HepG2 (cell line): Measurements from ENCODE around the gene RNH1. TPM values are rescaled to one million over a fixed set of nuclear protein-coding genes. Genes with fewer than 3 reads are reported as not detected.

ENCODE experiments used
- ARHGAP35 ChIP-seq: sonication (generic); formaldehyde crosslinking; IDR thresholded peaks from 2 replicates; pipeline ENCODE4 v1.9.0; 2022; ENCODE audit warnings: mild to moderate bottlenecking, inconsistent platforms, moderate library complexity, missing genetic modification reagents, borderline replicate concordance
- CBX2 ChIP-seq, 2 experiments: fragments of 200-600 bp in 1 of 2; sonication (generic); formaldehyde crosslinking in 1 of 2; IDR thresholded peaks; 2 replicates each; pipeline versions ENCODE4 v1.7.0 to v1.8.1; 2018 to 2022; ENCODE audit warnings: low read depth in 2 of 2, low read length in 1 of 2, mild to moderate bottlenecking in 1 of 2, missing genetic modification reagents in 1 of 2
- DPF2 ChIP-seq: sonication (generic); formaldehyde crosslinking; IDR thresholded peaks from 2 replicates; pipeline ENCODE4 v1.4.0; 2020; ENCODE audit warnings: mild to moderate bottlenecking, low read depth, missing genetic modification reagents, borderline replicate concordance
- DR1 ChIP-seq: sonication (generic); formaldehyde crosslinking; IDR thresholded peaks from 2 replicates; pipeline ENCODE4 v1.8.0; 2021; ENCODE audit warnings: mild to moderate bottlenecking, missing genetic modification reagents, inconsistent platforms
- FOXA1 ChIP-seq, 2 experiments: fragments of 450-650 bp in 1 of 2; sonication (generic) in 1 of 2; formaldehyde crosslinking in 1 of 2; IDR thresholded peaks; 2 replicates each; pipeline versions ENCODE4 v1.4.0 to v1.6.1; 2016 to 2020; ENCODE audit warnings: missing genetic modification reagents in 1 of 2
- HNF1B ChIP-seq: sonication (generic); formaldehyde crosslinking; IDR thresholded peaks from 2 replicates; pipeline ENCODE4 v1.5.1; 2020; ENCODE audit warnings: mild to moderate bottlenecking, moderate library complexity, missing genetic modification reagents
- KMT2A ChIP-seq: sonication (generic); formaldehyde crosslinking; IDR thresholded peaks from 2 replicates; pipeline ENCODE4 v1.4.0; 2020; ENCODE audit warnings: missing genetic modification reagents
- MED13 ChIP-seq: sonication (generic); formaldehyde crosslinking; IDR thresholded peaks from 2 replicates; pipeline ENCODE4 v1.5.0; 2020; ENCODE audit warnings: missing genetic modification reagents
- NFE2 ChIP-seq: sonication (generic); formaldehyde crosslinking; IDR thresholded peaks from 2 replicates; pipeline ENCODE4 v1.4.0; 2020; ENCODE audit warnings: missing genetic modification reagents
- NFKB2 ChIP-seq: sonication (generic); formaldehyde crosslinking; IDR thresholded peaks from 2 replicates; pipeline ENCODE4 v1.4.0; 2020; ENCODE audit warnings: missing genetic modification reagents, borderline replicate concordance
- ONECUT2 ChIP-seq: sonication (generic); formaldehyde crosslinking; IDR thresholded peaks from 2 replicates; pipeline ENCODE4 v1.4.0; 2020; ENCODE audit warnings: missing genetic modification reagents
- SATB2 ChIP-seq: sonication (generic); formaldehyde crosslinking; IDR thresholded peaks from 2 replicates; pipeline ENCODE4 v1.5.0; 2020; ENCODE audit warnings: missing genetic modification reagents
- THAP11 ChIP-seq: IDR thresholded peaks from 2 replicates; pipeline ENCODE4 v1.6.1; 2016; ENCODE audit warnings: missing biosample characterization, missing genetic modification reagents
- ZFP1 ChIP-seq: IDR thresholded peaks from 2 replicates; pipeline ENCODE4 v1.6.1; 2016
- ZNF10 ChIP-seq: sonication (generic); formaldehyde crosslinking; IDR thresholded peaks from 2 replicates; pipeline ENCODE4 v1.4.0; 2020; ENCODE audit warnings: mild to moderate bottlenecking, low read depth, missing genetic modification reagents, borderline replicate concordance
- ZNF20 ChIP-seq: sonication (generic); formaldehyde crosslinking; IDR thresholded peaks from 2 replicates; pipeline ENCODE4 v1.4.0; 2020; ENCODE audit warnings: mild to moderate bottlenecking, moderate library complexity, missing genetic modification reagents
- ZNF276 ChIP-seq: sonication (generic); formaldehyde crosslinking; IDR thresholded peaks from 2 replicates; pipeline ENCODE4 v1.4.0; 2020; ENCODE audit warnings: mild to moderate bottlenecking, low read depth, missing genetic modification reagents
- ZNF282 ChIP-seq: fragments of 450-650 bp; IDR thresholded peaks from 2 replicates; pipeline ENCODE4 v1.6.1; 2018; ENCODE audit not compliant: partially characterized antibody
- ZNF496 ChIP-seq: sonication (generic); formaldehyde crosslinking; IDR thresholded peaks from 2 replicates; pipeline ENCODE4 v1.8.1; 2023; ENCODE audit warnings: mild to moderate bottlenecking, moderate library complexity, missing genetic modification reagents; ENCODE audit not compliant: insufficient replicate concordance
- ZNF672 ChIP-seq: sonication (generic); formaldehyde crosslinking; IDR thresholded peaks from 2 replicates; pipeline ENCODE4 v1.8.1; 2022; ENCODE audit warnings: missing genetic modification reagents
- ZNF674 ChIP-seq: sonication (generic); formaldehyde crosslinking; IDR thresholded peaks from 2 replicates; pipeline ENCODE4 v1.5.0; 2020; ENCODE audit warnings: low read depth, mild to moderate bottlenecking, missing genetic modification reagents
- ZNF775 ChIP-seq: sonication (generic); formaldehyde crosslinking; IDR thresholded peaks from 2 replicates; pipeline ENCODE4 v1.4.0; 2020; ENCODE audit warnings: missing genetic modification reagents, mild to moderate bottlenecking, moderate library complexity, borderline replicate concordance
- ZNF841 ChIP-seq: sonication (generic); formaldehyde crosslinking; IDR thresholded peaks from 2 replicates; pipeline ENCODE4 v1.8.1; 2023; ENCODE audit warnings: missing genetic modification reagents, borderline replicate concordance
- ZNF850 ChIP-seq: sonication (generic); formaldehyde crosslinking; conservative IDR thresholded peaks from 2 replicates; pipeline ENCODE4 v1.9.0; 2021; ENCODE audit warnings: mild to moderate bottlenecking, missing genetic modification reagents
- ZUFSP ChIP-seq: sonication (generic); formaldehyde crosslinking; IDR thresholded peaks from 2 replicates; pipeline ENCODE4 v1.9.0; 2021; ENCODE audit warnings: missing genetic modification reagents, mild to moderate bottlenecking, borderline replicate concordance
- polyA plus RNA-seq, 8 experiments: library from polyadenylated mRNA; depleted of rRNA in 3 of 8; stranded (reverse) in 7 of 8; unstranded in 1 of 8; fragments of >200 nt; fragmentation: Illumina TruSeq in 4 of 8; extraction: Trizol in 4 of 8; gene quantifications; 2 replicates each; pipeline versions ENCODE4 v1.2.1 to v1.2.3, GENCODE V29; 2011 to 2016; ENCODE audit warnings: low read depth in 4 of 8, missing spikeins in 1 of 8, mixed read lengths in 1 of 8; ENCODE audit not compliant: insufficient read depth in 1 of 8
- total RNA-seq, 5 experiments: library from RNA; depleted of rRNA; stranded (reverse); fragments of >200 nt; fragmentation: Illumina TruSeq; extraction: Trizol; gene quantifications; 2 replicates each; pipeline ENCODE4 v1.2.3, GENCODE V29; 2016; ENCODE audit warnings: low read depth in 1 of 5

RNH1 gene
- total and polyA plus RNA-seq, 2 of the 13 experiments (the other 11 are each of a cell fraction or from before 2014, with no cell fraction given): 36.0 to 74.1 TPM

- TF ChIP-seq THAP11 (CRISPR knock-in tag): peak; percentile 90
- no peak for TF ChIP-seq ZNF276 (CRISPR knock-in tag)
- no peak for TF ChIP-seq ZNF674 (CRISPR knock-in tag)
- no peak for TF ChIP-seq NFE2 (CRISPR knock-in tag)
- TF ChIP-seq HNF1B: peak; percentile 93
- TF ChIP-seq DR1 (CRISPR knock-in tag): peak; percentile 46; the same call in 1 of the 2 replicates
- TF ChIP-seq ZNF20: no peak
- no peak for TF ChIP-seq ZNF496
- TF ChIP-seq ZNF282: no peak
- TF ChIP-seq ZNF672 (CRISPR knock-in tag): no peak
- TF ChIP-seq ZNF841 (CRISPR knock-in tag): no peak
- TF ChIP-seq ARHGAP35: peak; percentile 63
- 0 out of 2 replicates have a peak, but pooled peaks have one; percentile 16 for TF ChIP-seq MED13 (CRISPR knock-in tag)
- TF ChIP-seq ZNF775 (CRISPR knock-in tag): no peak
- TF ChIP-seq SATB2 (CRISPR knock-in tag): no peak
- no peak for TF ChIP-seq ONECUT2 (CRISPR knock-in tag)
- no peak for TF ChIP-seq DPF2 (CRISPR knock-in tag)
- TF ChIP-seq FOXA1 (IDR thresholded peaks at IDR 0.05): no peak
- 0 out of 2 replicates have a peak, but pooled peaks have one; percentile 15 for TF ChIP-seq FOXA1 (CRISPR knock-in tag; IDR thresholded peaks at IDR 0.05)
- no peak for TF ChIP-seq CBX2 (IDR thresholded peaks at IDR 0.05; ENCODE audit: low read depth, low read length)
- 0 out of 2 replicates have a peak, but pooled peaks have one; percentile 34 for TF ChIP-seq CBX2 (CRISPR knock-in tag; IDR thresholded peaks at IDR 0.05; ENCODE audit: low read depth)
- TF ChIP-seq ZFP1 (CRISPR knock-in tag): peak; percentile 63; the same call in 1 of the 2 replicates
- TF ChIP-seq ZUFSP: no peak
- no peak for TF ChIP-seq ZNF10 (CRISPR knock-in tag)
- TF ChIP-seq KMT2A (CRISPR knock-in tag): peak; percentile 28; the same call in 1 of the 2 replicates
- no peak for TF ChIP-seq ZNF850 (CRISPR knock-in tag)
- TF ChIP-seq NFKB2 (CRISPR knock-in tag): peak; percentile 71; the same call in 1 of the 2 replicates
Observed at GRCh38 chr11:447923-448731, 58.9 kb downstream of the RNH1 start (continued).
